CD4-positive, alpha-beta T cell (primary cell): ENCODE data around the gene ATF4. TPM values are rescaled to one million over a fixed set of nuclear protein-coding genes. Genes with fewer than 3 reads are reported as not detected.

Experiments used
- ATAC-seq: fragments of 200-7000 bp; cut with Tn5 transposase; one replicate; pipeline ENCODE4 v1.10.0; 2022; ENCODE audit warnings: mild to moderate bottlenecking; ENCODE audit not compliant: poor library complexity
- CTCF ChIA-PET: fragments of 350-600 bp; sonication (Branson Sonifier 250); formaldehyde crosslinking; loops from one replicate; lab custom pipeline; 2021; ENCODE audit warnings: antibody characterized with exemption, inconsistent platforms; lab: Charles Lee
- POLR2A ChIA-PET: fragments of 350-600 bp; sonication (Branson Sonifier 250); formaldehyde crosslinking; loops from one replicate; lab custom pipeline; 2021; ENCODE audit warnings: antibody characterized with exemption, inconsistent platforms; lab: Charles Lee
- DNase-seq, 14 experiments: peaks; one replicate each; pipeline ENCODE4 v3.0.0-alpha.2; 2013 to 2020; ENCODE audit warnings: mixed read lengths in 2 of 14
- H3K27ac ChIP-seq, 2 donors: one replicate each; pipeline versions ENCODE4 v1.5.1 to v1.7.0; 2013; ENCODE audit warnings: low read length in 2 of 2, low read depth in 1 of 2, mild to moderate bottlenecking in 1 of 2
- H3K27me3 ChIP-seq, 2 experiments: 1 replicate in 1 of 2; 2 replicates in 1 of 2; pipeline versions ENCODE4 v1.6.1 to v1.7.0; 2013; ENCODE audit warnings: low read length in 2 of 2, control low read depth in 1 of 2, mild to moderate bottlenecking in 1 of 2, moderate library complexity in 1 of 2; ENCODE audit not compliant: insufficient read depth in 2 of 2, control insufficient read depth in 1 of 2
- H3K36me3 ChIP-seq: one replicate; pipeline ENCODE4 v1.6.1; 2013; ENCODE audit warnings: low read length, control low read depth; ENCODE audit not compliant: insufficient read depth
- H3K4me1 ChIP-seq: one replicate; pipeline ENCODE4 v1.6.1; 2013; ENCODE audit warnings: low read length, control low read depth; ENCODE audit not compliant: insufficient read depth
- H3K4me3 ChIP-seq: one replicate; pipeline ENCODE4 v1.5.1; 2013; ENCODE audit warnings: mild to moderate bottlenecking, low read length, moderate library complexity
- H3K9me3 ChIP-seq, 2 experiments: 1 replicate in 1 of 2; 2 replicates in 1 of 2; pipeline versions ENCODE4 v1.6.1 to v1.7.0; 2013; ENCODE audit warnings: low read length in 2 of 2, mild to moderate bottlenecking in 2 of 2, control low read depth in 1 of 2, moderate library complexity in 1 of 2; ENCODE audit not compliant: control insufficient read depth in 1 of 2, insufficient read depth in 1 of 2
- H3K27ac Mint-ChIP-seq: one replicate; pipeline ENCODE4 v1.8.0; 2020; ENCODE audit warnings: mixed read lengths
- H3K27me3 Mint-ChIP-seq: one replicate; pipeline ENCODE4 v1.8.0; 2021; ENCODE audit warnings: mixed read lengths
- H3K36me3 Mint-ChIP-seq: one replicate; pipeline ENCODE4 v1.8.0; 2021; ENCODE audit warnings: low read depth, mixed read lengths
- H3K4me1 Mint-ChIP-seq: one replicate; pipeline ENCODE4 v1.8.0; 2021; ENCODE audit warnings: low read depth, mixed read lengths
- H3K4me3 Mint-ChIP-seq: one replicate; pipeline ENCODE4 v1.8.0; 2020; ENCODE audit warnings: mild to moderate bottlenecking, mixed read lengths
- H3K9me3 Mint-ChIP-seq: one replicate; pipeline ENCODE4 v1.8.0; 2020; ENCODE audit warnings: mixed read lengths
- CTCF ChIP-seq: fragments of 200-600 bp; IDR thresholded peaks from one replicate; pipeline ENCODE4 v1.8.0; 2022; ENCODE audit warnings: antibody characterized with exemption, mild to moderate bottlenecking
- intact Hi-C, 2 experiments: fragments of 100-400 bp; cut with DNase I in 1 of 2; cut with micrococcal nuclease in 1 of 2; formaldehyde crosslinking; loops; one replicate each; pipeline versions ENCODE4 v1.15.1 to v1.9.0; 2023 to 2025; cut with DNase I, micrococcal nuclease
- total RNA-seq, 174 experiments: library from RNA in 2 of 174; stranded (reverse) in 2 of 174; gene quantifications; one replicate each; pipeline ENCODE4 v1.2.3 and lab custom pipeline; 2021 to 2026

Gene ATF4
- total RNA-seq, 2 experiments from 2014 or later: 358 to 365 TPM

- Histone ChIP-seq H3K4me3 (no peak overlapping the region), H3K4me1 (peaks cover 14% of the 10 kb centered on the region), H3K9me3 (peaks cover 0 to 11% of the 10 kb centered on the region in 2 experiments), H3K36me3 (no peaks in the 10 kb centered on the region), H3K27ac (no peak overlapping the region), H3K27me3 (peaks cover 27 to 36% of the 10 kb centered on the region in 2 experiments)
- Mint-ChIP-seq H3K9me3 (no peaks in the 10 kb centered on the region), H3K4me1 (no peaks in the 10 kb centered on the region), H3K27ac (no peak overlapping the region), H3K4me3 (no peak overlapping the region), H3K36me3 (no peaks in the 10 kb centered on the region), H3K27me3 (peaks cover 41% of the 10 kb centered on the region)
- no peak for TF ChIP-seq CTCF
- POLR2A ChIA-PET: no interaction called here
- no peak for ATAC-seq
- intact Hi-C loops: no loop called here
- DNase-seq: no peak
- CTCF ChIA-PET: no interaction called here
Measured at GRCh38 chr22:39553429-39553828, 33.1 kb downstream of the ATF4 start.

- H3K36me3 ChIP-seq: no peaks in the 10 kb centered on the region
- no peak overlapping the region for H3K27ac Mint-ChIP-seq
- ChIA-PET POLR2A (no interaction called here), CTCF (no interaction called here)
- peaks cover 0 to 11% of the 10 kb centered on the region in 2 experiments for H3K9me3 ChIP-seq
- TF ChIP-seq CTCF: no peak
- ATAC-seq (no peak), DNase-seq (no peak)
- intact Hi-C loops: no loop called here
- H3K4me3 ChIP-seq: no peak overlapping the region
- peaks cover 15% of the 10 kb centered on the region for H3K4me1 ChIP-seq
- no peak overlapping the region for H3K4me3 Mint-ChIP-seq
- no peaks in the 10 kb centered on the region for H3K36me3 Mint-ChIP-seq
- H3K27me3 Mint-ChIP-seq: peaks cover 41% of the 10 kb centered on the region
- no peaks in the 10 kb centered on the region for H3K9me3 Mint-ChIP-seq
- H3K27me3 ChIP-seq: peaks cover 33 to 38% of the 10 kb centered on the region in 2 experiments
- H3K4me1 Mint-ChIP-seq: no peaks in the 10 kb centered on the region
- no peak overlapping the region for H3K27ac ChIP-seq
Measured at GRCh38 chr22:39554151-39554550, 33.8 kb downstream of the ATF4 start.

GRCh38 chr22:39556970-39557841 is 36.8 kb downstream of the ATF4 start:
- intact Hi-C loops: loop anchor here (1.0 to 5.0 kb wide), 2 partner anchors 385 to 467 kb away; no protein-coding TSS in a partner anchor
- no peaks in the 10 kb centered on the region for H3K9me3 Mint-ChIP-seq
- H3K4me1 ChIP-seq: peaks cover 15% of the 10 kb centered on the region
- H3K27me3 ChIP-seq: peaks cover 36 to 38% of the 10 kb centered on the region in 2 experiments
- ChIA-PET POLR2A (interaction anchor here (1.1 to 2.5 kb wide), 3 partner anchors 10 to 487 kb away, joined by 5 to 7 read pairs (median 7); no protein-coding TSS in a partner anchor), CTCF (interaction anchor here (1.0 to 1.2 kb wide), 2 partner anchors 468 to 790 kb away, joined by 3 to 6 read pairs; no protein-coding TSS in a partner anchor)
- no peak overlapping the region for H3K27ac Mint-ChIP-seq
- H3K36me3 ChIP-seq: no peaks in the 10 kb centered on the region
- DNase-seq: peak; percentile 33 to 77 (median 49)
- no peak overlapping the region for H3K27ac ChIP-seq
- H3K27me3 Mint-ChIP-seq: peaks cover 37% of the 10 kb centered on the region
- TF ChIP-seq CTCF: peak; percentile 29
- no peaks in the 10 kb centered on the region for H3K36me3 Mint-ChIP-seq
- ATAC-seq: peak; percentile 96
- H3K4me3 ChIP-seq: no peak overlapping the region
- peaks cover 0 to 7% of the 10 kb centered on the region in 2 experiments for H3K9me3 ChIP-seq
- peak overlapping the region; percentile 39 for H3K4me3 Mint-ChIP-seq
- H3K4me1 Mint-ChIP-seq: no peaks in the 10 kb centered on the region
